Mucosa of descending colon (tissue), 3 donors: ENCODE measurements around the gene PFAS. TPM values are rescaled to one million over a fixed set of nuclear protein-coding genes. Genes with fewer than 3 reads are reported as not detected.

Source experiments
- ATAC-seq: fragments of 200-7000 bp; cut with Tn5 transposase; one replicate; pipeline ENCODE4 v1.9.1; 2020; ENCODE audit warnings: mild to moderate bottlenecking, moderate library complexity
- DNase-seq, 3 donors: peaks; one replicate each; pipeline ENCODE4 v3.0.0-alpha.2; 2020
- H3K36me3 ChIP-seq: fragments of 200-600 bp; one replicate; pipeline ENCODE4 v1.8.0; 2021; ENCODE audit warnings: low read depth, mild to moderate bottlenecking
- H3K4me1 ChIP-seq: fragments of 200-600 bp; one replicate; pipeline ENCODE4 v1.8.0; 2021; ENCODE audit warnings: low read depth, mild to moderate bottlenecking
- H3K4me3 ChIP-seq: fragments of 200-600 bp; one replicate; pipeline ENCODE4 v1.8.0; 2021; ENCODE audit warnings: mild to moderate bottlenecking
- H3K9me3 ChIP-seq: fragments of 200-600 bp; one replicate; pipeline ENCODE4 v1.8.0; 2021; ENCODE audit warnings: mild to moderate bottlenecking
- CTCF ChIP-seq: fragments of 200-600 bp; IDR thresholded peaks from one replicate; pipeline ENCODE4 v1.8.0; 2022; ENCODE audit warnings: antibody characterized with exemption, mild to moderate bottlenecking
- intact Hi-C, 2 donors: fragments of 100-400 bp; cut with DNase I in 1 of 2; cut with micrococcal nuclease in 1 of 2; formaldehyde crosslinking; loops; one replicate each; pipeline versions ENCODE4 v1.11.0 to v1.11.1; 2022; cut with DNase I, micrococcal nuclease
- total RNA-seq, 3 donors: library from RNA; stranded (reverse); fragmentation: NEBNext Ultra II Directional in 2 of 3; extraction: Animal tissue kit (Norgen Biotek cat#: 25700) in 2 of 3; gene quantifications; one replicate each; pipeline versions ENCODE4 v1.2.1 to v1.2.4, GENCODE V29; 2021 to 2023
- donor health status: DM: no; HTN: no; CAD: no; lungs with moderate emphysema.
- donor health status: DM: no; HTN: no; CAD: no.
- donor health status: DM: no; HTN: yes; CAD: no.

The PFAS gene
- total RNA-seq, 3 donors from 2014 or later = 18.7 to 31.7 (median 30.1) TPM

- Histone ChIP-seq H3K4me3 (no peak overlapping the region), H3K36me3 (no peaks in the 10 kb centered on the region), H3K4me1 (peaks cover 20% of the 10 kb centered on the region), H3K9me3 (no peaks in the 10 kb centered on the region)
- ATAC-seq (peak; percentile 26), DNase-seq (peak; percentile 78 to 82 (median 80))
- no peak for TF ChIP-seq CTCF
- intact Hi-C loops = no loop called here
Observed at GRCh38 chr17:8226536-8227237, 22.4 kb upstream of the PFAS start.

DNA sequence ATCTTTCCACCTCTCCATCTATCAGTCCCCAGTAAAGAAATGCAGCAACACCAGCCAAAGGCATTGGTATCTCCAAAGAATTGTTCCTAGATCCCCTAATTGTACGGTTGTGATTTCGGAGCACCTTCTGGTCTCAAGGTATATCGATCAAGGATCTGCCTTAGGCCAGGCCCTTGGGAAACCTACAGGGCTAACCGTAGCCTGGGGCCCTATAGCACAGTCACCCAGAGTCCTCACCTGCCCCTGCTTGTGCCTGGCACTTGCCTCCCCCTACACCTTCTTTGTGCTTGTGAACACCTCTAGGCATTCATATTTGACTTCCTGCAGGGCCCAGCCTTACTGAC is 21.9 kb upstream of the PFAS start:
- peaks cover 20% of the 10 kb centered on the region for H3K4me1 ChIP-seq
- intact Hi-C loops = no loop called here
- H3K36me3 ChIP-seq = no peaks in the 10 kb centered on the region
- no peak for ATAC-seq
- TF ChIP-seq CTCF = no peak
- H3K4me3 ChIP-seq = no peak overlapping the region
- no peaks in the 10 kb centered on the region for H3K9me3 ChIP-seq
- no peak for DNase-seq

GRCh38 chr17:8231701-8232100 is 17.4 kb upstream of the PFAS start:
- DNase-seq = no peak
- no peak for ATAC-seq
- TF ChIP-seq CTCF = no peak
- intact Hi-C loops = no loop called here
- Histone ChIP-seq H3K4me3 (no peak overlapping the region), H3K36me3 (peaks cover 12% of the 10 kb centered on the region), H3K9me3 (no peaks in the 10 kb centered on the region), H3K4me1 (peaks cover 8% of the 10 kb centered on the region)

- no peak overlapping the region for H3K4me3 ChIP-seq
- no peaks in the 10 kb centered on the region for H3K4me1 ChIP-seq
- ATAC-seq = no peak
- intact Hi-C loops = no loop called here
- H3K9me3 ChIP-seq = no peaks in the 10 kb centered on the region
- DNase-seq = no peak
- no peak for TF ChIP-seq CTCF
- H3K36me3 ChIP-seq = peaks cover 12% of the 10 kb centered on the region
Observed at GRCh38 chr17:8234361-8235270, 14.5 kb upstream of the PFAS start.

GRCh38 chr17:8235676-8236075 is 13.4 kb upstream of the PFAS start:
- intact Hi-C loops = no loop called here
- no peaks in the 10 kb centered on the region for H3K9me3 ChIP-seq
- no peak overlapping the region for H3K4me3 ChIP-seq
- no peak for DNase-seq
- ATAC-seq = no peak
- H3K4me1 ChIP-seq = no peaks in the 10 kb centered on the region
- no peak for TF ChIP-seq CTCF
- H3K36me3 ChIP-seq = peaks cover 12% of the 10 kb centered on the region
